Suppressor macrophage treated with lipopolysaccharide for 1 hour (primary cell): ENCODE measurements around the gene ASCL2.

Experiments
- DNase-seq, 3 donors: peaks; one replicate each; pipeline ENCODE4 v3.0.0-alpha.2; 2020 to 2022

The ASCL2 gene

GRCh38 chr11:2224254-2224653 lies 46.1 kb downstream of the ASCL2 start:
- DNase-seq = no peak

- DNase-seq = peak in 1 of 3 donors; percentile 33
Observed at GRCh38 chr11:2223153-2223794, 47.1 kb downstream of the ASCL2 start.

GRCh38 chr11:2222451-2222850 lies 47.9 kb downstream of the ASCL2 start:
- DNase-seq = no peak

- no peak for DNase-seq
Observed at GRCh38 chr11:2221591-2221990, 48.8 kb downstream of the ASCL2 start.

DNA sequence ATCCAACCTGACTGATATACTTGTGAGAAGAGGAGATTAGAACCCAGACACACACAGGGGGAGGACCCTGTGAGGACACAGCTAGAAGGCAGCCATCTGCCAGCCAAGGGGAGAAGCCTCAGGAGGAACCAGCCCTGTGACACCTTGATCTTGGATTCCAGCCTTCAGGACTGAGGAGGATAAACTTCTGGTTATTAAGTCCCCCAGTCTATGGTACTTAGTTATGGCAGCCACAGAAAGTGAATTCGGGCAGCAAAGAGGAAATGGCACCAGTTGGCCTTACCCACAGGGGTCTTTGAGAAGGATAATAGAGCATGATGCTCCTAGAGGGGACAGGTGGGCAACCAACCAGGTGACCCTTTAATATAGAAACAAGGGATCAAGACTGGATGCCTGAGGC lies 49.4 kb downstream of the ASCL2 start:
- no peak for DNase-seq

DNA sequence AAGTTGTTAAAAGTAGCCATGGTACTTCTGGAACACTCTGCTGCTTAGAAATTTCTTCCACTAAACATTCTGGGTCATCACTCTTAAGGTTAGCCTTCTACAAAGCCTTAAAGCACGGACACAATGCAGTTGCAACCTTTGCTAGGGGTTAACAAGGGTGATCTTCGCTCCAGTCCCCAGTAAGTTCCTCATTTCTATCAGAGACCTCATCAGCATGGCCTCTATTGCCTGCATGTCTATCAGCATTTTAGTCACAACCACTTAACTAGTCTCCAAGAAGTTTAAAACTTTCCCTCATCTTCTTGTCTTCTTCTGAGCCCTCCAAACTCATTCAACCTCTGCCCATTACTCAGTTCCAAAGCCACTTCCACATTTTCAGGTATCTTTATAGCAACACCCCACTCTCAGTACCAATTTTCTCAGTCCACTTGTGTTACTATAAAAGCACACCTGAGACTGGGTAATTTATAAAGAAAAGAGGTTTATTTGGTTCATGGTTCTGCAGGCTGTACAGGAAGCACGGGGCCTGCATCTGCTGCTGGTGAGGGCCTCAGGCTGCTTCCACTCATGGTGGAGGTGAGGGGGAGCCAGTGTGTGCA lies 50.1 kb downstream of the ASCL2 start:
- DNase-seq = peak; percentile 20 to 34 (median 32)

DNA sequence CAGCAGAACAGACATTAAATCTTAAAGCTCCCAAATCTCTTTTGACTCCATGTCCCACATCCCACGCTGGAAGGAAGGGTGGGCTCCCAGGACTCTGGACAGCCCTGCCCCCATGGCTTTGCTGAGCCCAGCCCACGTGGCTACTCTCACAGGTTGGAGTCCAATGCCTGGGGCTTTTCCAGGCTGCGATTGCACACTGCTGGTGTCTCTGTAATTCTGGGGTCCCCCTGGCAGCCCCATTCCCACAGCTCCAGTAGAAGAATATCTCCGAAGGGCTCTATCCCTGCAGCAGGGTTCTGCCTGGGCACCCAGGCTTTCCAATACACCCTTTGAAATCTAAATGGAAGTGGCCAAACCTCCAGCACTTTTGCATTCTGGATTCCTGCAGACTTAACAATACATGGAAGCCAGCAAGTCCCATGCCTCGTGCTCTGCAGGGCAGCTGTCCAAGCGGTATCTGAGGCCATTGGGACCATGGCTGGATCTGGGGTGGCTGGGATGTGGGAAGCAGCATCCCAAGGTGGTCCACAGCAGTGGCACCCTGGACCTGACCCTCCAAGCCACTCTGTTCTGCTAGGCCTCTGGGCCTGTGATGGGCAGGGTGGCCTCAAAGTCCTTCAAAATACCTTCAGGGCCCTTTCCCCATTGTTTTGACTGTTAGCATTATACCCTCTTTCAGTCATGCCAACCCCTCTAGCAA lies 50.9 kb downstream of the ASCL2 start:
- DNase-seq = no peak
